UCSD-AML1 (cell line): ENCODE measurements around the gene TNPO3.
"Not testable (repeated sequence)": the region's sequence is repeated elsewhere in the genome, so short reads cannot be mapped to it uniquely, and the experiment has no call there.

Experiments
- DNase-seq: peaks from one replicate; lab custom pipeline; 2025; ENCODE audit not compliant: unreplicated experiment; lab: John Stamatoyannopoulos, UW

Gene TNPO3

GRCh38 chr7:128963327-128963757 lies 91.6 kb downstream of the TNPO3 start:
- DNase-seq: no peak

DNA sequence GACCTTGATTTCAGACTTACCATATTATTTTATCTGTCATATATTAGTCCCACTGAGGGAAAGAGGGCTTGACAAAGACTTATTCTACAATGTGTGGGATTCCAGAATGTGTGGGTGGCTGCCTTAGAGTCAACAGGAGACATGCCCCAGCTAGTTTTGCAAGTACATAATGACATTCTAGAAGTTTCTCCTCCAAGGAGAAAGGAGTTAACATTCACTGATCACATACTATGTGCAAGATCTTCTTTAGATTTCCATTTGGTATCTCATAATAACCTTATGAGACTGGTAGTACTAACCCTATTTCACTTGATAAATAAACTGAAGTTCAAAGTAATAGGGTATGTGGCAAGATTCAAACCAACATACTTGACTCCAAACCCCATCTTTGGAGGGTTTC lies 92.0 kb downstream of the TNPO3 start:
- DNase-seq: no peak

DNA sequence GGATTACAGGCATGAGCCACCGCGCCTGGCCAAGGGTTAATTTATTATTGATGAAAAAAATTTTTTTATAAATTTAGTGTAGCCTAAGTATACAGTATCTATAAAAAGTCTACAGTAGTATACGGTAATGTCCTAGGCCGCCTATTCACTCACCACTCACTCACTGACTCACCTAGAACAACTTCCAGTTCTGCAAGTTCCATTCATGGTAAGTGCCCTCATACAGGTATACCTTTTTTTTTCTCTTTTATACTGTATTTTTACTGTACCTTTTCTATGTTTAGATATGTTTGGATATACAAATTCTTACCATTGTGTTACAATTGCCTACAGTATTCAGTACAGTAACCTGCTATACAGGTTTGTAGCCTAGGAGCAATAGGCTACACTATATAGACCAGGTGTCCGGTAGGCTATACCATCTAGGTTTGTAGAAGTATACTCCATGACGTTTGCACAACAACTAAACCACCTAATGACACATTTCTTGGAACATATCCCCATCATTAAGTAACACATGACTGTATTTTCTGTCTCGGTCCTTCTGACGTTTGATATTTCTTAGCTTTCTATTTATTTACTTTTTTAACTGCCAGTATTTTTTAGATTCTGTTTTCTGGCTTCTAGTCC lies 93.8 kb downstream of the TNPO3 start:
- DNase-seq: no peak

DNA sequence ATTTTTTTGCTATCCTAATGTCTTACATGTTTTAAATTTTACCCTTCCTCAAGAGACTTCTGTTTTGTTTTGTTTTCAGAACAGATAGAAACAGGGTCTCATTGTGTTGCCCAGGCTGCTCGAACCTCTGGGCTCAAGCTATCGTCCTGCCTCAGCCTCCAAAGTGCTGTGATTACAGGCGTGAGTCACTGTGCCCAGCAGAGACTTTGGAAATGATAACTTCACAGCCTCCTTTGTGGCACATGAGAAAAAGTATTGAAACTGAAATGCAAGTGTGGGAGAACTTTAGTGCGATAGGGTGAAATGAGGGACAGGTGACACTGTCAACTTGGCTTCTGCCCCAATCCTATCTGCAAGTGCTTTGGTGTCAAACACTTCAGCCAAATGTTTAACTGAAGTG lies 95.6 kb downstream of the TNPO3 start:
- no peak for DNase-seq

DNA sequence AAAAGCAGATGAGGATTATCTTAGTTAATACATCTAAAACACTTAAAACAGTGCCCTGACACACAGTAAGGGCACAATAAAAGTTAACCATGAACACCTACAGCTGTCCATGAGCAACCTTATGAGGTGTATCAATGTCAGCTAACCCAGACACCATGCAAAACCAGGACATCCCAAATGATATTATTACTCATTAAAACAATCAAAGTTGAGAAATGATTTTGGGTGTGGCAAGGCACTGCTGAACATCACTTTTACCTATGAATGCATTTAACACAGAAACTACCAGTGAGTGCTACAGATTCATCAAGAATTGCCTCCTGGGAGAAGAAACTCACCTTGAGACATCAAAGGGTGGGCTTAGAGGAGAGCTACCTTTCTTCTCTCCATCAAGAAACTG lies 98.9 kb downstream of the TNPO3 start:
- DNase-seq: no peak

- DNase-seq: no peak
Observed at GRCh38 chr7:128954830-128955802, 99.8 kb downstream of the TNPO3 start.

DNA sequence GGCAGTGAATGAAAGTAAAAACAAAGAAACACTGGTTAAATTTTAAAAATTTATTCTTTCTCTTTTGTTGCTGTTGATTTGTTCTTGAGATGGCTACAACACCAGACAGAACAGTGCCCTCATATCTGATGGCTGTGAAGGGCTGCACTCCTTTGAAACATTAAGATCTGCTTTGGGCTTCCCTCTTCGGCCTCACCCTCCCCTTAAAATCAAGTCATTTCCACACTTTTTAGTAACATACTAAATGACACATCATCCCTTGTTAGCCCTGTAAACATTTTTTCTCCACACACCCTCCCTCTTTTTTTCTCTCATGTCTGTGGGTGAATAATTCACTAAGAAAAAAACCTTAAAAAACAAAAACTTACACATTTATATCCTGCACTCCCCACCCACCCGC lies 100.8 kb downstream of the TNPO3 start:
- DNase-seq: no peak

DNA sequence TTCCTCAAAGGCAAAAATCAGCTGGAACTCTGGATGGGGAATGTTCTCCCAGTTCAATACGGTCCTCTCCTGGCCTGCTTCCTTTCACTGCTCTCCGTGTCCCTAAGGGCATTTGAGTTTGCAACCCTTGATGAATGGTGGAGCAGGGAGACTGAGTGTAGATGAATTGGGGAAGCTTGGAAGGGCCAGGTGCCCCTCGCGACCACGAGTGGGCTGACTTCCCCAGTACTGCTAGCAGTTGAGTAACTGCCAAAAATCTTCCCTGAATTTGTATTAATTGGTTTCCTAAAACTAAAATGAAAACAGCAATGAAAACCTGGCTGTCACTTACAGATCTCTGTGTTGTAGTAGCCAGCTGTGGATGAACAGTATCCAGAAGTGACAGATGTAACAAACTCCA lies 103.6 kb downstream of the TNPO3 start:
- DNase-seq: no peak

DNA sequence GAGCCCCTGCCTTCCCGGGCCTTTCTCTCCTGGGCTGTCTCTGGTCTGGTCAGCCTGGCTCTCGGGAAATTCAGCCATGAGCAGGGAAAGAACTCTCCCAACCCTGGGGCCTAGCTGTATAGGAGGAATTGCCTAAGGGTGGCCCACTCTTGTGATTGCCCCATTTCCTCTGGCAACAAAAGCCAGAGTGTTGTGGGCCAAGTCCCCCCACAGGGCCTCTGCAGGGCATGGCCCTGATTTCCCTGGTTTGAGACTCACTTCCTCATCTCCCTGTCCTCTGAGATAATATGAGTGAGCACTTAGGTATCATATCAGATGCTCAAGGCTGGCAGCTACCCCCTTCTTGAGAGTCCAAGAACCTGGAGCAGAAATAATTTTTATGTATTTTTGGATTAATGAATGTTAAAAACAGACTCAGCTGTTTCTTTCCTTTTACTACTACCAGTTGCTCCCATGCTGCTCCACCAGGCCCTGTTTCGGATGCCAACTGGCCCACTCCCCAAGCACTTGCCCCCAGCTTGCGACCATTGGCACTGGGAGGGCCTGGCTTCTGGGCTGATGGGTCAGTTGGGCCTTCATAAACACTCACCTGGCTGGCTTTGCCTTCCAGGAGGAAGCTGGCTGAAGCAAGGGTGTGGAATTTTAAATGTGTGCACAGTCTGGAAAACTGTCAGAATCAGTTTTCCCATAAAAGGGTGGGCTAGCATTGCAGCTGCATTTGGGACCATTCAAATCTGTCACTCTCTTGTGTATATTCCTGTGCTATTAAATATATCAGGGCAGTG lies 105.7 kb downstream of the TNPO3 start:
- no peak for DNase-seq

GRCh38 chr7:128948312-128948973 lies 106.5 kb downstream of the TNPO3 start:
- DNase-seq: no peak

- DNase-seq: no peak
Observed at GRCh38 chr7:128947854-128948253, 107.1 kb downstream of the TNPO3 start.

- peak; percentile 16 for DNase-seq
Observed at GRCh38 chr7:128946936-128947830, 107.7 kb downstream of the TNPO3 start.

GRCh38 chr7:128945668-128946366 lies 109.1 kb downstream of the TNPO3 start:
- no peak for DNase-seq

GRCh38 chr7:128944487-128945236 lies 110.2 kb downstream of the TNPO3 start:
- no peak for DNase-seq

DNA sequence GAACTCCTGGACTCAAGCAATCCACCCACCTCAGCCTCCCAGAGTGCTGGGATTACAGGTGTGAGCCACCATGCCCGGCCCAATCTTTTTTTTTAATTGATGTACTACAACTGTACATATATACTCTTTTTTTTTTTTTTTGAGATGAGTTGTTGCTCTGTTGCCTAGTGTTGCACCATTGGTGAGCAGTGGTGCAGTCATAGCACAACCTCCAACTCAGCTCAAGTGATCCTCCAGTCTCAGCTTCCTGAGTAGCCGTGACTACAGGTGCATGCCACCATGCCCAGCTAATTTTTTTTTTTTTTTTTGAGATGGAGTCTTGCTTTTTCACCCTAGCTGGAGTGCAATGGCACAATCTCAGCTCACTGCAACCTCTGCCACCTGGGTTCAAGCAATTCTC lies 111.7 kb downstream of the TNPO3 start:
- not testable (repeated sequence) for DNase-seq

- DNase-seq: no peak
Observed at GRCh38 chr7:128941946-128942526, 112.9 kb downstream of the TNPO3 start.

DNA sequence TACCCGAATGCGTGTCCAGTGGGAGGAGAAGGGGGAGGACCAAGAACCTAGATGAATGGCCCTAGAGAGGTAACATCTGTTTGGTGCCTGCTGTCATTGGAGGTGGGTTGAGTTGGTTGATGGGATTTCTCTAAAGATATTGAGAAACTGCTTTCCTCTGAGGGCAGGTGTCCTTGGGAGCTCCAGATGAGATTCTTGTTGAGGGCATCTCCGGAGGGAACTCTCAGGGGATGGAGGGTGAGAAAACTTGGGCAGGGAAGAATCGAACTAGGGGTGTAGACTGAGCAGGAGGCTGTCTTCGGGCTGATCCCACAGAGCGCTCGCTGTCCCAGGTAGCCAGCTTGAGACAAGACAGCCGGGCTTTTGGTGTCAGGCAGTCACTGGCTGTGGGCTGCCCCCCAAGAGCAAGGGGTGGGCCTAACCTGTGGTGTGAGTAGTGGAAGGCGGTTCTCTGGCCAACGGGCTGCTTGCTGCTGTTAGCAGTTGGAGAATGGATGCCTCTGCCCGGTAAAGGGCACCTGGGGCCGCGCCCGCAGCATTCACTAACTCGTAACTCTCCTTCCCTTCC lies 113.5 kb downstream of the TNPO3 start:
- no peak for DNase-seq
